Uterus (tissue), 4 donors: ENCODE measurements around the gene CDH4. TPM values are rescaled to one million over a fixed set of nuclear protein-coding genes. Genes with fewer than 3 reads are reported as not detected.

Experiments
- DNase-seq, 2 donors: peaks; one replicate each; pipeline ENCODE4 v3.0.0-alpha.2; 2019 to 2020
- H3K27ac ChIP-seq, 2 donors: fragments of 200-600 bp; sonication (generic); 1 replicate in 1 of 2; 2 replicates in 1 of 2; pipeline ENCODE4 v1.5.1; 2016 to 2018
- H3K27me3 ChIP-seq, 2 donors: fragments of 200-600 bp; sonication (generic); one replicate each; pipeline ENCODE4 v1.5.1; 2018 to 2019; ENCODE audit warnings: control low read depth in 1 of 2
- H3K36me3 ChIP-seq, 2 donors: fragments of 200-600 bp; sonication (generic); one replicate each; pipeline ENCODE4 v1.5.1; 2019; ENCODE audit warnings: control low read depth in 1 of 2
- H3K4me1 ChIP-seq, 2 donors: fragments of 200-600 bp; sonication (generic); one replicate each; pipeline ENCODE4 v1.5.1; 2018 to 2019; ENCODE audit warnings: control low read depth in 1 of 2
- H3K4me3 ChIP-seq, 2 donors: fragments of 200-600 bp; sonication (generic); 1 replicate in 1 of 2; 2 replicates in 1 of 2; pipeline ENCODE4 v1.5.1; 2018 to 2019; ENCODE audit warnings: mild to moderate bottlenecking in 1 of 2
- H3K9me3 ChIP-seq, 2 donors: fragments of 200-600 bp; sonication (generic); one replicate each; pipeline ENCODE4 v1.5.1; 2019; ENCODE audit warnings: control low read depth in 1 of 2
- POLR2A ChIP-seq, 2 donors: fragments of 450-650 bp; IDR thresholded peaks; one replicate each; pipeline ENCODE4 v1.6.1; 2016; ENCODE audit warnings: antibody characterized with exemption in 2 of 2, mild to moderate bottlenecking in 1 of 2, moderate library complexity in 1 of 2
- intact Hi-C: fragments of 100-400 bp; cut with DNase I; formaldehyde crosslinking; loops from one replicate; pipeline ENCODE4 v1.15.1; 2023; ENCODE audit warnings: low total_unique reads
- total RNA-seq, 4 donors: library from RNA; depleted of rRNA in 3 of 4; stranded (reverse); fragments of >200 nt in 3 of 4; gene quantifications; one replicate each; pipeline versions ENCODE4 v1.1.0 to v1.2.4, GENCODE V29; 2014 to 2023
- TF ChIP-seq, protein P1 (sequence below), 4 experiments: fragments of 200-600 bp in 2 of 4; fragments of 450-650 bp in 2 of 4; sonication (generic) in 2 of 4; IDR thresholded peaks; one replicate each; pipeline ENCODE4 v1.5.1; 2016 to 2019; ENCODE audit warnings: antibody characterized with exemption in 4 of 4, mild to moderate bottlenecking in 2 of 4, moderate library complexity in 1 of 4
- donor health status: DM: yes; HTN: yes; CAD: no.

Gene CDH4
- total RNA-seq, 4 donors from 2014 or later: under 0.01 to 0.55 TPM; not detected in 2

GRCh38 chr20:61742097-61742825 is 490.2 kb downstream of the CDH4 start:
- Histone ChIP-seq H3K9me3 (no peaks in the 10 kb centered on the region), H3K27ac (no peak overlapping the region), H3K27me3 (no peaks in the 10 kb centered on the region), H3K36me3 (no peaks in the 10 kb centered on the region), H3K4me3 (no peak overlapping the region), H3K4me1 (no peaks in the 10 kb centered on the region)
- no peak for TF ChIP-seq POLR2A (IDR thresholded peaks at IDR 0.05)
- TF ChIP-seq, protein P1, sequence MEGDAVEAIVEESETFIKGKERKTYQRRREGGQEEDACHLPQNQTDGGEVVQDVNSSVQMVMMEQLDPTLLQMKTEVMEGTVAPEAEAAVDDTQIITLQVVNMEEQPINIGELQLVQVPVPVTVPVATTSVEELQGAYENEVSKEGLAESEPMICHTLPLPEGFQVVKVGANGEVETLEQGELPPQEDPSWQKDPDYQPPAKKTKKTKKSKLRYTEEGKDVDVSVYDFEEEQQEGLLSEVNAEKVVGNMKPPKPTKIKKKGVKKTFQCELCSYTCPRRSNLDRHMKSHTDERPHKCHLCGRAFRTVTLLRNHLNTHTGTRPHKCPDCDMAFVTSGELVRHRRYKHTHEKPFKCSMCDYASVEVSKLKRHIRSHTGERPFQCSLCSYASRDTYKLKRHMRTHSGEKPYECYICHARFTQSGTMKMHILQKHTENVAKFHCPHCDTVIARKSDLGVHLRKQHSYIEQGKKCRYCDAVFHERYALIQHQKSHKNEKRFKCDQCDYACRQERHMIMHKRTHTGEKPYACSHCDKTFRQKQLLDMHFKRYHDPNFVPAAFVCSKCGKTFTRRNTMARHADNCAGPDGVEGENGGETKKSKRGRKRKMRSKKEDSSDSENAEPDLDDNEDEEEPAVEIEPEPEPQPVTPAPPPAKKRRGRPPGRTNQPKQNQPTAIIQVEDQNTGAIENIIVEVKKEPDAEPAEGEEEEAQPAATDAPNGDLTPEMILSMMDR (IDR thresholded peaks at IDR 0.05): no peak
- DNase-seq: no peak
- intact Hi-C loops: no loop called here

GRCh38 chr20:61743606-61744005 is 491.5 kb downstream of the CDH4 start:
- no peaks in the 10 kb centered on the region for H3K9me3 ChIP-seq
- H3K27ac ChIP-seq: no peak overlapping the region
- no peak overlapping the region for H3K4me3 ChIP-seq
- H3K4me1 ChIP-seq: no peaks in the 10 kb centered on the region
- intact Hi-C loops: no loop called here
- no peaks in the 10 kb centered on the region for H3K27me3 ChIP-seq
- DNase-seq: no peak
- no peak for TF ChIP-seq POLR2A (IDR thresholded peaks at IDR 0.05)
- TF ChIP-seq, protein P1 (IDR thresholded peaks at IDR 0.05): no peak
- H3K36me3 ChIP-seq: no peaks in the 10 kb centered on the region

GRCh38 chr20:61744691-61745396 is 492.8 kb downstream of the CDH4 start:
- Histone ChIP-seq H3K4me3 (no peak overlapping the region), H3K9me3 (no peaks in the 10 kb centered on the region), H3K27me3 (no peaks in the 10 kb centered on the region), H3K4me1 (no peaks in the 10 kb centered on the region), H3K27ac (no peak overlapping the region), H3K36me3 (no peaks in the 10 kb centered on the region)
- TF ChIP-seq, protein P1 (IDR thresholded peaks at IDR 0.05): no peak
- TF ChIP-seq POLR2A (IDR thresholded peaks at IDR 0.05): no peak
- intact Hi-C loops: no loop called here
- no peak for DNase-seq

DNA sequence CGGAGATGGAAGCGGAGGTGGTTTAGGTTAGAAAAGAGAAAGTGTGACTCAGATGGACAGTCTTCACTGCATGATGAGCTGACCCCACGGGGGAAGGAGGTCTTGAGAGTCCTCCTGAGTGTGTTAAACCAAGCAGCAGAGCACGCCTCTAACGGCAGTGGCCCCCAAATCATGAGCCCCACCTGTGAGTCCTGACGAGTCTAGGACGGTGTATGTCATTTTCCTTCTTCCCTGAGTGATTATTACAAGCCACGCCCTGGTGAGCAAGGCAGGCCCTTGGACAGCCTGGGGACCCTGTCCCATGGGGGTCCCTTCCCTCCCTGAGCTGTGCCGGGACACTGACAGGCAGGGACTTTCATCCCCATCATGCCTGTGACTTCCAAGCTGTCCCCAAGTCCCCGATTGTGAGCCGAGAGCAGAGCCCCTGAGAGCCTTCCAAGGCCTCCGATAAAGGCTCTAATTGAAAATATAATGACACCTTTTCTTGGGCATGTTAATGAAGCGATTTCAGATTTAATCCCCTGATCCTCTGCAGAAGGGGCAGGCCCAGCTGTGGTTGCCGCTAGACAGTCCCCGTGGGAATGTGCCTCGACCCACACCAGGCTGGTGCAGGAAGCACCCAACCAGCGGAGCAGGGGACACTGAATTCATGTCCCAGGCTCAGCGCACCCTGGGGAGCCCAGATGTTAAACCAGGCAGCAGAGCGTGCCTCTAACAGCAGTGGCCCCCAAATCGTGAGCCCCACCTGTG is 493.5 kb downstream of the CDH4 start:
- no peak overlapping the region for H3K4me3 ChIP-seq
- H3K9me3 ChIP-seq: no peaks in the 10 kb centered on the region
- TF ChIP-seq, protein P1 (IDR thresholded peaks at IDR 0.05): no peak
- TF ChIP-seq POLR2A (IDR thresholded peaks at IDR 0.05): no peak
- H3K36me3 ChIP-seq: no peaks in the 10 kb centered on the region
- DNase-seq: no peak
- intact Hi-C loops: no loop called here
- H3K27ac ChIP-seq: no peak overlapping the region
- H3K27me3 ChIP-seq: no peaks in the 10 kb centered on the region
- H3K4me1 ChIP-seq: no peaks in the 10 kb centered on the region
